ENCODE results near the gene PDE7B.

Gene PDE7B

GRCh38 chr6:136022224-136022874 is 170.8 kb downstream of the PDE7B start:
- DNase-seq, result no peak

GRCh38 chr6:136024711-136025110 is 173.2 kb downstream of the PDE7B start:
- no peak for DNase-seq

- DNase-seq, result no peak
Observed at GRCh38 chr6:136025736-136026135, 174.2 kb downstream of the PDE7B start.

GRCh38 chr6:136030131-136030530 is 178.6 kb downstream of the PDE7B start:
- DNase-seq, result no peak

- peak in 1 of 51 donors; percentile 3 for DNase-seq
Observed at GRCh38 chr6:136031982-136032381, 180.5 kb downstream of the PDE7B start.

GRCh38 chr6:136033416-136033815 is 181.9 kb downstream of the PDE7B start:
- DNase-seq, result no peak

GRCh38 chr6:136034422-136034821 is 182.9 kb downstream of the PDE7B start:
- DNase-seq, result no peak

- no peak for DNase-seq
Observed at GRCh38 chr6:136035378-136036070, 184.0 kb downstream of the PDE7B start.

GRCh38 chr6:136036071-136036380 is 184.5 kb downstream of the PDE7B start:
- no peak for DNase-seq

- DNase-seq, result peak in 1 of 51 donors; percentile 49
Observed at GRCh38 chr6:136036601-136037000, 185.1 kb downstream of the PDE7B start.

- DNase-seq, result peak in 1 of 51 donors; percentile 3
Observed at GRCh38 chr6:136037242-136037875, 185.9 kb downstream of the PDE7B start.

- peak in 4 of 51 donors; percentile 2 to 67 (median 12) for DNase-seq
Observed at GRCh38 chr6:136037876-136038460, 186.5 kb downstream of the PDE7B start.

GRCh38 chr6:136038531-136038930 is 187.0 kb downstream of the PDE7B start:
- DNase-seq, result no peak

- no peak for DNase-seq
Observed at GRCh38 chr6:136039185-136039584, 187.7 kb downstream of the PDE7B start.

- no peak for DNase-seq
Observed at GRCh38 chr6:136050475-136050874, 199.0 kb downstream of the PDE7B start.

GRCh38 chr6:136051140-136051775 is 199.8 kb downstream of the PDE7B start:
- no peak for DNase-seq

- DNase-seq, result no peak
Observed at GRCh38 chr6:136052031-136052430, 200.5 kb downstream of the PDE7B start.

GRCh38 chr6:136058852-136059251 is 207.4 kb downstream of the PDE7B start:
- no peak for DNase-seq

- DNase-seq, result peak in 26 of 51 donors; percentile 1 to 63 (median 29)
Observed at GRCh38 chr6:136059308-136059707, 207.8 kb downstream of the PDE7B start.

- no peak for DNase-seq
Observed at GRCh38 chr6:136060052-136060451, 208.6 kb downstream of the PDE7B start.

GRCh38 chr6:136060759-136061158 is 209.3 kb downstream of the PDE7B start:
- no peak for DNase-seq

- DNase-seq, result no peak
Observed at GRCh38 chr6:136061701-136062100, 210.2 kb downstream of the PDE7B start.

Measured in hypothalamus (tissue), 51 donors.